ENCODE measurements around the gene TMEM150B.

Gene TMEM150B

DNA sequence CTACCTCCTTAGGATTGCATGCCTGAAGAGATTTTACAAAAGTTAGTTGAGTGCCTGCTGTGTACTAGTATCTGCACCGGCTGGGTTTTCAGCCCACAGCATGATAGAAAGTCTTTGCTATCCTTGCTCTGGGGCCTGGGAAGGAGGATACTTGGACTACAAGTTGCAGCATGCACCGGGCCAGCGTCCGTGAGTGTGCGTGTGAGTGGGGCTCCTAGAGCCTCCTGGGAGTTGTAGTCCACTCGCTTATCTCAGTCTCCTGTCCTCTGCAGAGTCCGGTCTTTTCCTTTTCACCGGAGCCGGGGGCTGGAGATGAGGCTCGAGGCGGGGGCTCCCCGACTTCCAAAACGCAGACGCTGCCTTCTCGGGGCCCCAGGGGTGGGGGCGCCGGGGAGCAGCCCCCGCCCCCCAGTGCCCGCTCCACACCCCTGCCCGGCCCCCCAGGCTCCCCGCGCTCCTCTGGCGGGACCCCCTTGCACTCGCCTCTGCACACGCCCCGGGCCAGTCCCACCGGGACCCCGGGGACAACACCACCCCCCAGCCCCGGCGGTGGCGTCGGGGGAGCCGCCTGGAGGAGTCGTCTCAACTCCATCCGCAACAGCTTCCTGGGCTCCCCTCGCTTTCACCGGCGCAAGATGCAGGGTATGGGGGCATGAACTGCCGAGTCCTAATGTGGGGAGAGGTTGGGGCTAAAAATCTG, 20.7 kb downstream of the TMEM150B start:
- DNase-seq = no peak

- DNase-seq = no peak
Measured at GRCh38 chr19:55303477-55303876, 21.7 kb downstream of the TMEM150B start.

GRCh38 chr19:55302318-55302703, 22.8 kb downstream of the TMEM150B start:
- DNase-seq = no peak

GRCh38 chr19:55301459-55302317, 23.5 kb downstream of the TMEM150B start:
- peak; percentile 70 for DNase-seq

DNA sequence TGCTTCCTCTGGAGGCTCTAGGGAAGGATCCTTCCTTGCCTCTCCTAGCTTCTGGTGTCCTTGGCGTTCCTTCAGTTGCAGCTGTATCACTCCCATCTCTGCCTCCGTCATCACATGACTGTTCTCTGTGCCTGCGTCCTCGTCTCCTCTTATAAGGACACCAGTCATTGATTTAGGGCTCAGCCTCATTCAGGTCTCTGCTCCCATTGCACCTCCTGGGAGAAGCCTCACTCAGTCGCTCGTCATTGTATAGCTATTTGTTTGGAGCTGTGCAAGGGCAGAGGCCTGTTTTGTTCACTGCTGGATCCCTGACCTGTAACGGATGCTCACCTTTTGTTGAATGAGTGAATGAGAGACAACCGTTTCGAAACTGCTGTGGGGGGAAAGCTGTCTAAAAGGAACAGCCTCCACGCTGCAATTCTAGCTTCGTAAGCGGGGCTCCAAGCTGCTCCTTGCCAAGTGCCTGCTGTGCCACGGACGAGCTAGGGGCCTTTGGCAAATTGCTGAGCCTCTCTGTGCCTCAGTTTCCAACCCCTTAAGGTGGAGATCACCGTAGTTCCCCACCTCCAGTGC, 24.2 kb downstream of the TMEM150B start:
- DNase-seq = no peak

GRCh38 chr19:55299991-55300390, 25.1 kb downstream of the TMEM150B start:
- no peak for DNase-seq

GRCh38 chr19:55297267-55297666, 27.9 kb downstream of the TMEM150B start:
- DNase-seq = no peak

GRCh38 chr19:55289117-55289796, 35.9 kb downstream of the TMEM150B start:
- DNase-seq = no peak

GRCh38 chr19:55287361-55288079, 37.6 kb downstream of the TMEM150B start:
- no peak for DNase-seq

GRCh38 chr19:55285229-55285890, 39.8 kb downstream of the TMEM150B start:
- DNase-seq = no peak

DNA sequence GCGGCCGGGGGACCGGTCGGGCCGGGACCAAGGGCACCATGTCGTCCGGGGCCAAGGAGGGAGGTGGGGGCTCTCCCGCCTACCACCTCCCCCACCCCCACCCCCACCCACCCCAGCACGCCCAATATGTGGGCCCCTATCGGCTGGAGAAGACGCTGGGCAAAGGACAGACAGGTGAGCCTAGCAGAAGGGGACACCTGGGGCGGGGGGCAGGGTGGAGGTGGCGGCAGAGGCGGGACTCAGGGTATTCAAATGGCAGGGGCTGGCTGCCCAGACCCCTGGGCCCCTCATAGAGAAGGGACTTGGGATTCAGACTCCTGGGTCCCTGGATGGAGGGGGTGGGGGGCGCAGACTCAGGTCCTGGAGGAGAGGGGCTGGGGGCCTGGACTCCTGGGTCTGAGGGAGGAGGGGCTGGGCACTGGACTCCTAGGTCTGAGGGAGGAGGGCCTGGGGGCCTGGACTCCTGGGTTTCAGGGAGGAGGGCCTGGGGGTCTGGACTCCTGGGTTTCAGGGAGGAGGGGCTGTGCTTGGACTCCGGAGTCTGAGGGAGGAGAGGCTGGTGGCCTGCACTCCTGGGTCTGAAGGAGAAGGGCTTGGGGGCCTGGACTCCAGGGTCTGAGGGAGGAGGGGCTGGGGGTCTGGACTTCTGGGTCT, 40.6 kb downstream of the TMEM150B start:
- no peak for DNase-seq

GRCh38 chr19:55283548-55284377, 41.4 kb downstream of the TMEM150B start, which contains the start of gene BRSK1:
BRSK1 (plus strand) TSS chr19:55283997; CDS start chr19:55284443, 446 bp downstream.
- DNase-seq = peak; percentile 76

DNA sequence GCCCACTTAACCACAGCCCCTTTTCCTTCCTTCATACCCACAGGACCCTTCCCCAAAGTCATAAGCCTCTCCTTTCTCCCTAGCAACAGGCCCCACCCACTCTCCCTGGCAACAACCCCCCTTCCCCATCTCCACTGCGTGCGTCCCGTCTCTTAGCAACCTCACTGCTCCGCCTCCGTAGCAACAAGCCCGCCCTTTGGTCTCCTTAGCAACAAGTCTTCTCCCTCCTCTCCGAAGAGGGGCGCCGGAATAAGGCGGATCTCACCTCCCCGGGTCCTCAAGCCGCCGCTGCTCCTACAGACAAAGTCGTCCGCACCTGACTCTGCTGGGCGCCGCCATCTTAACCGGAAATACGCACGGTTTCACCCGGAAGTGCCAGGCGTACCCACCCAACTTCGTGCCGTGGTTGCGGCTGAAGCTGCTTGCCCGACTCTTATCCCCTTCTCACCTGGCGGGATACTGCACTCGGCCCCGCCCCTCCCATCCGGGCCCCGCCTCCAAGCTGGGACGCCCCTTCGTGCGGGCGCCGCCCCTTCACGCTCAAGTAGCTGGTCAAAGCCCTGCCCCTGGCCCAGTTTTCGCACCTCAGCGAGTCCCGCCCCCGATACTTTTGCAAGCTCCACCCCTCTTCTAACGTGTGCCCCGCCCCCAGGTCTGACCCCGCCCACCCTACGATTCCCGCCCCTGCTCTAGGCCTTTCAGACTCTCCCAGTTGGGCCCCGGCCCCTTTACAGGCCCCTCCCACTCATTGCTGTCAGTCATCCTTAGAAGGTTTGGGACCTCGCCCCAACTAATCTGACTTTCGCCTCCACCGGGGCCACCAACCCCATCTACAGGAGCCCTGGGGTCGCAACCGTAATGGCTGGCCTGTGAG, 45.1 kb downstream of the TMEM150B start, which contains the start of gene HSPBP1:
HSPBP1 (minus strand) TSS at position 341 of the 874 bp plus-strand sequence. CDS start 502 bp downstream, outside the sequence.
- DNase-seq = peak; percentile 93

DNA sequence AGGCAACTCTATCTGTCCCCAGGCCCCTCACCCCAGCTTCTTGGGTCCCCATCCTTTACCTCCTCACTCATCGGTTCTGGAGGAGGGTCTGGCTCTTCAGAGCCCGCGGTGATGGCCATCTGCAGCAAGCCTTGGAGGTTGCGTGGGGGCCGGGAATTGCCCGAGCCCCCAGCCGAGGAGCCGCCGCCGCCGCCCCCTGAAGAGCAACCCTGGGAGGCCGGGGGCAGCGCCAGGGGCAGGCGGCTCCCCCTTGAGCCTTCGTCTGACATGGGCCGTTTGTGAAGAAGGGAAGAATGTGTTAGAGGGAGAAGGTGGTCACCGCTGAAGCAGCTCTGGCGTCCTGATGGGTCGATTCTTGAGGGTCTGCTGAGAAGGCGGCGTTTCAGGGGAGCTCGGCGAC, 45.8 kb downstream of the TMEM150B start:
- DNase-seq = no peak

DNA sequence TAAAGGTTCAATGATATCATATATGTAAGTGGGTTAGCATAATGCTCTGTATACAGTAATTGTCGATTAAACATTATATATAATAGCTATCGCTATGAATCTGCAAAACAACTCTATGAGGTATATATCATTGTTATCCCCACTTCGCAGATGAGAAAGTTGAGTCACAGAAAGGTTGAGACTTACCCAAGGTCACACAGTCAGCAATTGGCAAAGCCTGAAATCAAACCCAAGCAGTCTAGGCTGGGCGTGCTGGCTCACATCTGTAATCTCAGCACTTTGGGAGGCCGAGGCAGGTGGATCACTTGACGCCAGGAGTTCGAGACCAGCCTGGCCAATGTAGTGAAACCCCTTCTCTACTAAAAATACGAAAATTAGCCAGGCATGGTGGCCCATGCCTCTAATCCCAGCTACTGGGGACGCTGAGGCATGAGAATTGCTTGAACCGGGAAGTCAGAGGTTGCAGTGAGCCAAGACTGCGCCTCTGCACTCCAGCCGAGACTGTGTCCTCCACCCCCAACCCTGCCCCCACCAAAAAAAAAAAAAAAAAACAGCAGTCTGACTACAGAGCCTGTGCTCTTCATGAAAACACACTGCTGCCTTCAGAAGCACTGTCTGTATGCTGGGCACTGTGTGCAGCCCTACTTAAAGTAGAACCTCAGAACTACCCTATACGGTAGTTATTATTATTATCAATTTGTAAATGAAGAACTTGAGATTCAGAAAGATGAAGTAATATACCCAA, 46.6 kb downstream of the TMEM150B start:
- no peak for DNase-seq

DNA sequence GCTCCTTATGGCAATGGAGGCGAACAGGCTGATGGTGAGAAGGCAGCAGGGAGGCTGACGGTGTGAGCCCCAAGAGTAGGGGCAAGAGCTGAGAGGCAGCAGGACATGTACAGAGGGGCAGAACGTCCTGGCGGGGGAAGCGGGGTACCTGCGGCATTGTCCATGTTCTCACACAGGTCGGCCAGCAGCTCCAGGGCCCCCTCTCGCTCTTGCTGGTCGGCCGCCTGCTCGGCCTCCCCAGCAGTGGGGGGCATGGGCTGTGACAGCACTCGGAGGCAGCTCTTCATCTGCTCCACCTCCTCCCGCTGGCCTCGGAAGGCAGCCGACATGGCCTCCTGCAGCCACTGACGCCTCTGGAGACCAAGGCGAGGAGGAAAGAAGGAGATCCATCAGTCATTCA, 47.6 kb downstream of the TMEM150B start:
- no peak for DNase-seq

- DNase-seq = no peak
Measured at GRCh38 chr19:55276720-55277430, 48.3 kb downstream of the TMEM150B start.

All from NCI-H1694 treated with DMSO at 0.1 percent for 48 hours (cell line).